Large intestine (tissue), 3 donors: ENCODE results near the gene LRMDA. TPM values are rescaled to one million over a fixed set of nuclear protein-coding genes. Genes with fewer than 3 reads are reported as not detected.

Source experiments
- DNase-seq, 2 donors: peaks; one replicate each; pipeline versions ENCODE4 v3.0.0 to v3.0.0-alpha.2; 2013
- H3K27ac ChIP-seq: one replicate; pipeline ENCODE4 v1.5.1; 2013; ENCODE audit warnings: low read length
- H3K27me3 ChIP-seq: 2 replicates; pipeline ENCODE4 v1.6.1; 2013; ENCODE audit warnings: low read length; ENCODE audit not compliant: control insufficient read depth, insufficient read depth
- H3K36me3 ChIP-seq: 2 replicates; pipeline ENCODE4 v1.6.1; 2013; ENCODE audit warnings: low read length; ENCODE audit not compliant: control insufficient read depth, insufficient read depth
- H3K4me1 ChIP-seq: one replicate; pipeline ENCODE4 v1.6.1; 2013; ENCODE audit warnings: low read length; ENCODE audit not compliant: control insufficient read depth, insufficient read depth
- H3K4me3 ChIP-seq: one replicate; pipeline ENCODE4 v1.5.1; 2013; ENCODE audit warnings: low read length
- H3K9me3 ChIP-seq: one replicate; pipeline ENCODE4 v1.6.1; 2013; ENCODE audit warnings: mild to moderate bottlenecking, low read depth, low read length, moderate library complexity; ENCODE audit not compliant: control insufficient read depth
- WGBS: methylation state at CpG from one replicate; pipeline ENCODE4 v1.1.5; 2013; ENCODE audit warnings: low lambda C conversion rate; ENCODE audit not compliant: insufficient coverage; 5-methylcytosine and 5-hydroxymethylcytosine counted together
- polyA plus RNA-seq: library from polyadenylated mRNA; unstranded; fragments of 120-200 nt; gene quantifications from one replicate; pipeline ENCODE4 v1.2.1, GENCODE V29; 2013

The LRMDA gene
- polyA plus RNA-seq, 1 donor: 5.3 TPM

DNA sequence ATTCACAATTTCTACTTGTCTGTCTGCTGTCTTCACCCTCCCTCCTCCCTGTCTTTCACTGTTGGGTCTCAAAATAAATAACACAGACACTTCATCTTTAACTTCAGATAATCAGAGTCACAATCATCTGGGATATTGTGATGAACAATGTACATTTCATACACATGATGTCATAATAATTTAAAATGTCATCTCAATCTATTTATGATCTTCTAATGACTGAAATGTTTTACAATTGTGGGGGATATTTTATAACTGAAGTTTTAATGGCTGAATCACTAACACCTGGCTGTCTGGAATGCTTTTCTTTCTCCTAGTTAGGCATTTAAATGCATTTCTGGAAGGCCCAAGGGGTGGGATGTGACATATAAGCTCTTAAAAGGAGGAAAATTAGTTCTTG, 859.8 kb downstream of the LRMDA start:
- Histone ChIP-seq H3K4me3 (no peak overlapping the region), H3K27me3 (no peaks in the 10 kb centered on the region), H3K36me3 (no peaks in the 10 kb centered on the region), H3K9me3 (no peaks in the 10 kb centered on the region), H3K27ac (no peak overlapping the region), H3K4me1 (no peaks in the 10 kb centered on the region)
- no peak for DNase-seq

DNA sequence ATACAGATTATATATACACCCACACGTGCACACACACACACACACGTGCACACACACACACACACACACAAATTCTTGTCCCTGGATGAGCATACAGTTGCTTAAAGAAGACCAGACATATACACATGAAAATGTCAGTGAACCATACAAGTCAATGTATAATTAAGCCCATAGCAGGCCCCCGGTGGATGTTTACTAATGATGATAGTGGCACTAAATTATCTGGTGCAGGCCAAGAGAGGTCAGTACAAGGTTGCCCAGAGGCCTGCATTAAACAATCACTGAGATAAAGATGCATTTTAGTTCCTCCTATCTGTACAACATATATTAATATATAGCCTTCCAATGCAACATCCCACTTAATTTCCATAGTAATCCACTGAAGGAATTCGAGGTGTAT, 860.5 kb downstream of the LRMDA start:
- WGBS: no CpG with 5 or more reads among the region's 4 CpGs
- H3K4me3 ChIP-seq: no peak overlapping the region
- no peaks in the 10 kb centered on the region for H3K4me1 ChIP-seq
- no peaks in the 10 kb centered on the region for H3K27me3 ChIP-seq
- no peaks in the 10 kb centered on the region for H3K36me3 ChIP-seq
- H3K9me3 ChIP-seq: no peaks in the 10 kb centered on the region
- no peak overlapping the region for H3K27ac ChIP-seq
- no peak for DNase-seq

DNA sequence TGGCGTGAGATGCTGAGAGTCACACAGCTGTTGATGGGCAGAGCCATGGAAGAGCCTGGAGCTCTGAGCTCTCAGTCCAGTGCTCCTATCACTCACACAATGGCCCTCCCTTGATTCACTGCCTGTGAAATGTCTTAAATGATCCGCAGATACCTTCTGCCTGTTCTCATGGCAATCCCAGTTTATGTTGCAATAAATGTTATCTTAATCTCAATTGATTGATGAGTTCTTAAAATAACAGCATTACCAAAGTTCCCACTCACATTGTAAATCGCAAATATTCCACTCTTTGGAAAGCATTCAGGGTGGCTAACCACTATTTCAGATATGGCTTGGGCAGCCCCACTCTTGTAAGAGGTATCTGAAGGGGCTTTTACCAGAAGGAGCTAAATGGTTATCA, 865.5 kb downstream of the LRMDA start:
- no peak for DNase-seq
- H3K9me3 ChIP-seq: no peaks in the 10 kb centered on the region
- H3K4me1 ChIP-seq: peaks cover 11% of the 10 kb centered on the region
- H3K27ac ChIP-seq: no peak overlapping the region
- no peak overlapping the region for H3K4me3 ChIP-seq
- no peaks in the 10 kb centered on the region for H3K36me3 ChIP-seq
- WGBS: no CpG with 5 or more reads among the region's 3 CpGs
- H3K27me3 ChIP-seq: no peaks in the 10 kb centered on the region

DNA sequence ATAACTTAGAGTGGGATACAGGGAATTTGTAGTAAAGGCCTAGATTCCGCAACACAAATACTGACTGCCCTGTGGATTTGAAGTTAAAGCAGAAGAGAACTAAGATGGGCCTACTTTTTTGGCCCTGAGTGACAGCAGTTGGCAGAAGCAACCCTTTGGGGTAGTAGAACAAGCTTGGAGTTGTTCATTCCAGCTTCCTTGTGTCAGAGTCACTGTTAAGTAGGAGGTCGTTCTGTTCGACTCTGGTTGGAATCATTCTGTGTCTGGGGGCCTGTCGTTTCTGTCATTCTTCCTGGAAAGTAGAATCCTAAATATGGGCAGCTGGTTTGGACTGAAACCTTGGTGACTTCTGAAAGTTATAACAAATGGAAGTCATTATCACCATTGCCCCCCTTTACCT, 865.9 kb downstream of the LRMDA start:
- no peak overlapping the region for H3K4me3 ChIP-seq
- H3K9me3 ChIP-seq: no peaks in the 10 kb centered on the region
- peaks cover 11% of the 10 kb centered on the region for H3K4me1 ChIP-seq
- no CpG with 5 or more reads among the region's 4 CpGs for WGBS
- H3K36me3 ChIP-seq: no peaks in the 10 kb centered on the region
- DNase-seq: no peak
- peak overlapping the region; percentile 54 for H3K27ac ChIP-seq
- no peaks in the 10 kb centered on the region for H3K27me3 ChIP-seq

DNA sequence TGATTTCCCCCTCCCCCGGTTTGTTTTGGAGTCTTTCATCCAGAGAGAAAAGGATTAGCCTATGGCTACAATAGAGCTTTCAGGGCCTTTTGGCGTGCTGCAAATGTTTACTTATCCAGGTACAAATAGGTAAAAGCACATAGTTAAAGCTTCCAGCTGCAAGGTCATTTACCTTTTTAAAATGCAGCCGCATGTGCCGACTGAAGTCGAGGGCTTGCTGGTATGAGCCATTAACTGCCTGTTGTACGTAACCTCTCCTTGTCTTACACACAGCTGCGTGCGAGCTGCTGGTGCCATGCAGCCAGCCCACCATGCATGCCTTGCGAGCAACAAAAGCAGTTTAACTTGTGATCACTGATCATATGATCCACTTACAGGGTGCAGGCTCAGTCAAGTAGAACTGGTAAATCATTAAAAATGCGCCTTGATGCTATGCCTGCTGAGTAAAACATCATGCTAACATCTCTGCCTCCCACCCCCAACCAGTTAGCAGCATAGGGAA, 866.4 kb downstream of the LRMDA start:
- Histone ChIP-seq H3K4me1 (peaks cover 11% of the 10 kb centered on the region), H3K27ac (peak overlapping the region; percentile 54), H3K36me3 (no peaks in the 10 kb centered on the region), H3K4me3 (no peak overlapping the region), H3K27me3 (no peaks in the 10 kb centered on the region), H3K9me3 (no peaks in the 10 kb centered on the region)
- peak; percentile 67 to 86 for DNase-seq
- no CpG with 5 or more reads among the region's 10 CpGs for WGBS

DNA sequence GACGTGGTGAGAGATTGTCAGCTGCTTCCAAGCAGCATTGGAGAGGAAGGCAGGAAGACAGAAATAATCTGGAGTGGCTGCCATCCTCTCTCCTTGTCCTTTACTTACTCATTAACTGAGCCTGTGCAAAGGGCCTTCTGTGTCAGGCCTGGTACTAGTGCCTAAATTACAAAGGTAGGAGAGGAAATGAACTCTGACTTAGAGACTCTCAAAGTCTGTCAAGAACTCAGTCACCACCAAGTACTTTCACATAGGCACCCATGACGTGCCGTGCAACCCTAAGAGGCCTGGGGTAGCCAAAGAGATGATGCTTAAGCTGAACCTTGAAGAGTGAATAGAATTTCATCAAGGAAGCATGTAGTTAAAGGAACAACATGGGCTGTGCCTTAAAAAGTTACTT, 866.9 kb downstream of the LRMDA start:
- 80% methylated on average over 1 of the region's 3 CpGs for WGBS
- peak overlapping the region; percentile 54 for H3K27ac ChIP-seq
- H3K27me3 ChIP-seq: no peaks in the 10 kb centered on the region
- no peaks in the 10 kb centered on the region for H3K36me3 ChIP-seq
- no peak for DNase-seq
- H3K4me1 ChIP-seq: peaks cover 11% of the 10 kb centered on the region
- no peak overlapping the region for H3K4me3 ChIP-seq
- H3K9me3 ChIP-seq: no peaks in the 10 kb centered on the region

DNA sequence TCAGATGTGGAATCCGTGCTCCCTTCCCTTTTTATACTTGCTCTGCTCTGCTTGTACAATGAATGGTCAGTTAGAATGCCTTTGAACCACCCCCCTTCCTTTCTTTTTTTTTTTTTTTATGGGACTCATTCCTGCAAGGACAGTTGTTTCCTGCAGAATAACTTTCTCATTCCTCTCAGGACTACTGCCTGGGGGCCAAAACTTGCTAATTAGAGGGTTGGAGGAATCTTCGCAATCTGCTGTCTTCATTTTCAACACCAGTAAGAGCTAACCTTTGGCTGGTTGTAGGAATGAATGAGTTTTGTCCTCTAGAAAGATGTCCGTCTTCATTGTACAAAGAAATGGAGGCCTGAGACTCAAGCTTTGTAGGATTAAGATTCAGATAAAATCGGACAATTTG, 868.1 kb downstream of the LRMDA start:
- Histone ChIP-seq H3K4me3 (no peak overlapping the region), H3K36me3 (no peaks in the 10 kb centered on the region), H3K4me1 (peaks cover 11% of the 10 kb centered on the region), H3K27ac (no peak overlapping the region), H3K9me3 (no peaks in the 10 kb centered on the region), H3K27me3 (no peaks in the 10 kb centered on the region)
- no CpG with 5 or more reads among the region's 4 CpGs for WGBS
- no peak for DNase-seq

DNA sequence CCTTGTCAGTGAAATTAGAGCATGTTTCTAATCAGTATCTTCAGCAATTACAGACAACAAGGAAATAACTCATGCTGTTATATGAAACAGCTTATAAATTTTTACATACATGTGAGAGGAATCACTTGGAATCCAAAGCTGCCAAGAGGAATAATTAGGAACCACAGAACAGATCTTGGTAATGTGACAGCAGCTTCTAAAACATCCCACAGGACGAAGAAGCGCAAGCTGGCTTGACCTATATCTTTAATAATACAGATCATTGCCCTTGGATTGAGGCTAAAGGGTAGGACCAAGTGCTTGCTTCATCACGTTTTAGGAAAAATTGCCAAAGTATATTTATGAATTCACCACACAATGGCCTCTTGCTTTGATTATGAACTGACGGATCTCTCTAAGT, 869.8 kb downstream of the LRMDA start:
- no peaks in the 10 kb centered on the region for H3K27me3 ChIP-seq
- no peak for DNase-seq
- WGBS: no CpG with 5 or more reads among the region's 4 CpGs
- no peaks in the 10 kb centered on the region for H3K36me3 ChIP-seq
- no peaks in the 10 kb centered on the region for H3K9me3 ChIP-seq
- H3K27ac ChIP-seq: no peak overlapping the region
- H3K4me1 ChIP-seq: peaks cover 14% of the 10 kb centered on the region
- no peak overlapping the region for H3K4me3 ChIP-seq

DNA sequence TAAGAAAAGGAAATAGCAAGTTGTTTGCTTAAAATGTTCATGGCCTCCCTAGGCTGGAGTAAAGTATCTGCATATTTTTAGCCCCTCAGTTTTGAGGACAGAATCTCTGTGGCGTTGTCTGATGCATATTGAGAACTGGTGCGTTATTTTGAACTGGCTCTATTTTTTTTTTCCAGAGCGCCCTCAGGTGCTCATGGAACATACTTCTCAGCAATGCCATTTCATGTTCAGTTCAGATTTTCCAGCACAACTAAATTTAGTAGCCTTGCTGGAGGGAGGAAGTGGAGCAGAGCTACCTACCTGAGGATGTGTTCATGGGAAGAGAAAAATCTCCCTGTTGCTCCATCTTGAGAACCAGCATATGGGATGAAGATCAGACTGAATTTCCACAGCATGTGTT, 870.5 kb downstream of the LRMDA start:
- peaks cover 16% of the 10 kb centered on the region for H3K4me1 ChIP-seq
- DNase-seq: no peak
- H3K27ac ChIP-seq: no peak overlapping the region
- H3K27me3 ChIP-seq: no peaks in the 10 kb centered on the region
- WGBS: no CpG with 5 or more reads among the region's 3 CpGs
- H3K4me3 ChIP-seq: no peak overlapping the region
- H3K9me3 ChIP-seq: no peaks in the 10 kb centered on the region
- no peaks in the 10 kb centered on the region for H3K36me3 ChIP-seq

DNA sequence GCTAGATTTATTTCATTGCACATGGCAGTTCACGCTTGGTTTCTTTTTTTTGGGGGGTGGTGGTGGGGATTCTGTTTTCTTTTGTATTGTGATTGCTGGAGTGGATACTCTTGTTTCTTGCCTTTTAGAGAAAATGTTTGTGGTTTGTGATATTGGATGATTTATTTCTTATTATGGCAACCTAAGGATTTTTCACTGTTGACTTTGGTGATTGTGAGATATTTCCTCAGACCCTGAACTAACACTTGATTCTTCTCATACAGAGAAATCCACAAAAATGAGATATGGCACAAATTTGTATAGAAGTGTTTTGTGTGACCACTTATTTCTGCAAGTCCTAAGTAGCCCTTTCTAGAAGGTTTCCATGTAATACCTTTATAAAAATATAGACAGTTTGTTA, 871.1 kb downstream of the LRMDA start:
- Histone ChIP-seq H3K36me3 (no peaks in the 10 kb centered on the region), H3K4me3 (no peak overlapping the region), H3K27me3 (no peaks in the 10 kb centered on the region), H3K4me1 (peaks cover 12% of the 10 kb centered on the region), H3K27ac (no peak overlapping the region), H3K9me3 (no peaks in the 10 kb centered on the region)
- no CpG with 5 or more reads among the region's 1 CpG for WGBS
- DNase-seq: no peak

DNA sequence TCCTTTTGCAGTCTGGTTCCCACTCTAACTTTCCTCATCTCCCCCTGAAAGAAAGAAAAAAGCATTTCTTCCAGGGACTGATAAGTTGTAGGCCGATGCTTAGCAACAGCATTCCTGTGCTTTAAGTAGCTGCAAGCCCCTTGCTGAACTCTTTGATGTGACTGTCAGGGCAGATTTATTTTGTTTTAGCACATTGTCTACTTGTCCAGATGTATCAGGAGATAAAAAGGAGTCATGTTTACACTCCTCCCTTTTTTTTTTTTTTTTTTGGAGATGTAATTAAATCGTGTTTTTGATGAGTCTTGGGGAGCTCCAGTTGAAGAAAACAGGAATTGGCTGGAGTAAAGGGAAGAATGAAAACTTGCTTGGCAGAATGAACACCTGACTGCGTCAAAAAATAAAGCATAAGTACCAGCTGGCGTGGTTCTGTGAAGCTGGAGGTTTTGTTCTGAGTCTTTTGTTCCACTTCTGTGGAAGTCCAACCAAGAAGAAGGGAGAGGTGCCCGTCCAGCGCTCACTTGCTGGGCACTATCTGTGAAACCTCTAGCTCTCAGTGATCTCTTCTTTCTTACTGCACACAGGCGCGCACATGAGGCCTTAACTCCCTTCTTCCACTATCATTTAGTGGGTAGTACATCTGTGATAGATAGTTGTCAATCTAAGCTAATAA, 871.7 kb downstream of the LRMDA start:
- no peak for DNase-seq
- no CpG with 5 or more reads among the region's 8 CpGs for WGBS
- Histone ChIP-seq H3K27me3 (no peaks in the 10 kb centered on the region), H3K27ac (no peak overlapping the region), H3K4me1 (peaks cover 11% of the 10 kb centered on the region), H3K36me3 (no peaks in the 10 kb centered on the region), H3K4me3 (no peak overlapping the region), H3K9me3 (no peaks in the 10 kb centered on the region)
